Spleen (tissue), 7 donors: ENCODE results near the gene CACNA1D.

Source experiments
- POLR2A ChIP-seq, 3 donors: fragments of 450-650 bp; IDR thresholded peaks; one replicate each; pipeline ENCODE4 v1.5.1; 2017; ENCODE audit warnings: antibody characterized with exemption in 3 of 3, mild to moderate bottlenecking in 1 of 3
- POLR2AphosphoS5 ChIP-seq, 3 donors: sonication (generic); formaldehyde crosslinking; IDR thresholded peaks; one replicate each; pipeline ENCODE4 v1.5.1; 2017; ENCODE audit warnings: antibody characterized with exemption in 3 of 3
- TF ChIP-seq, protein P1 (sequence below), 11 experiments: fragments of 200-600 bp in 7 of 11; fragments of 450-650 bp in 4 of 11; sonication (generic) in 4 of 11; IDR thresholded peaks in 8 of 11; conservative IDR thresholded peaks in 3 of 11; 1 replicate in 7 of 11; 2 replicates in 4 of 11; pipeline versions ENCODE4 v1.4.0 to v1.8.0; 2016 to 2021; ENCODE audit warnings: antibody characterized with exemption in 11 of 11, inconsistent platforms in 4 of 11, mild to moderate bottlenecking in 1 of 11
- donor health status: DM: no; HTN: no; CAD: no; lungs with moderate emphysema.
- donor health status: DM: no; HTN: no; CAD: no.
- donor health status: DM: no; HTN: no; CAD: no.

DNA sequence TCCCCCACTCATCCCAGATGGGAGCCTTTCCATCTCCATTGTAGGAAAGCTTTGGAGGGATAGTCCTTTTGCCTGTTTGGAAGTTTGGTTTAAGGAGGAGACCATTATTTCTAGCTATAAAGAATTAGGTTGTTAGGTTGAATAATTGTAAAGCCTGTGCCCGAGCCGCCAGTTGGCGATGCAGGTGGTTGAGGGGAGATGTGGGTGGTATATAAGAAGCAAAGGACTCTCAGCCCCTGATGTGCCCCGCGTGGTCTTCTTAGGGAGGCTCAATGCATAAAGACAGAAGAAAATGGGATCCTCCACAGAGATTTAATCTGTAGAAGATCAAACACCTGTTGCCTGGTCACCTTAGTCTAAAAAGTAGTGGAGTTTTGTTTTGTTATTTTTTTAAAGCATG, 296.1 kb downstream of the CACNA1D start:
- TF ChIP-seq, protein P1, sequence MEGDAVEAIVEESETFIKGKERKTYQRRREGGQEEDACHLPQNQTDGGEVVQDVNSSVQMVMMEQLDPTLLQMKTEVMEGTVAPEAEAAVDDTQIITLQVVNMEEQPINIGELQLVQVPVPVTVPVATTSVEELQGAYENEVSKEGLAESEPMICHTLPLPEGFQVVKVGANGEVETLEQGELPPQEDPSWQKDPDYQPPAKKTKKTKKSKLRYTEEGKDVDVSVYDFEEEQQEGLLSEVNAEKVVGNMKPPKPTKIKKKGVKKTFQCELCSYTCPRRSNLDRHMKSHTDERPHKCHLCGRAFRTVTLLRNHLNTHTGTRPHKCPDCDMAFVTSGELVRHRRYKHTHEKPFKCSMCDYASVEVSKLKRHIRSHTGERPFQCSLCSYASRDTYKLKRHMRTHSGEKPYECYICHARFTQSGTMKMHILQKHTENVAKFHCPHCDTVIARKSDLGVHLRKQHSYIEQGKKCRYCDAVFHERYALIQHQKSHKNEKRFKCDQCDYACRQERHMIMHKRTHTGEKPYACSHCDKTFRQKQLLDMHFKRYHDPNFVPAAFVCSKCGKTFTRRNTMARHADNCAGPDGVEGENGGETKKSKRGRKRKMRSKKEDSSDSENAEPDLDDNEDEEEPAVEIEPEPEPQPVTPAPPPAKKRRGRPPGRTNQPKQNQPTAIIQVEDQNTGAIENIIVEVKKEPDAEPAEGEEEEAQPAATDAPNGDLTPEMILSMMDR (IDR thresholded peaks at IDR 0.05 in 8 of 11, conservative IDR thresholded peaks at IDR 0.05 in 3 of 11), result no peak
- TF ChIP-seq POLR2A (IDR thresholded peaks at IDR 0.05) (no peak), POLR2AphosphoS5 (IDR thresholded peaks at IDR 0.05) (no peak)
